ENCODE measurements around the gene SMAD3.
A peak's percentile ranks its signal among the peaks of the same experiment; 100 is the strongest.
"Not testable (repeated sequence)": the region's sequence is repeated elsewhere in the genome, so short reads cannot be mapped to it uniquely, and the experiment has no call there.

Gene SMAD3

DNA sequence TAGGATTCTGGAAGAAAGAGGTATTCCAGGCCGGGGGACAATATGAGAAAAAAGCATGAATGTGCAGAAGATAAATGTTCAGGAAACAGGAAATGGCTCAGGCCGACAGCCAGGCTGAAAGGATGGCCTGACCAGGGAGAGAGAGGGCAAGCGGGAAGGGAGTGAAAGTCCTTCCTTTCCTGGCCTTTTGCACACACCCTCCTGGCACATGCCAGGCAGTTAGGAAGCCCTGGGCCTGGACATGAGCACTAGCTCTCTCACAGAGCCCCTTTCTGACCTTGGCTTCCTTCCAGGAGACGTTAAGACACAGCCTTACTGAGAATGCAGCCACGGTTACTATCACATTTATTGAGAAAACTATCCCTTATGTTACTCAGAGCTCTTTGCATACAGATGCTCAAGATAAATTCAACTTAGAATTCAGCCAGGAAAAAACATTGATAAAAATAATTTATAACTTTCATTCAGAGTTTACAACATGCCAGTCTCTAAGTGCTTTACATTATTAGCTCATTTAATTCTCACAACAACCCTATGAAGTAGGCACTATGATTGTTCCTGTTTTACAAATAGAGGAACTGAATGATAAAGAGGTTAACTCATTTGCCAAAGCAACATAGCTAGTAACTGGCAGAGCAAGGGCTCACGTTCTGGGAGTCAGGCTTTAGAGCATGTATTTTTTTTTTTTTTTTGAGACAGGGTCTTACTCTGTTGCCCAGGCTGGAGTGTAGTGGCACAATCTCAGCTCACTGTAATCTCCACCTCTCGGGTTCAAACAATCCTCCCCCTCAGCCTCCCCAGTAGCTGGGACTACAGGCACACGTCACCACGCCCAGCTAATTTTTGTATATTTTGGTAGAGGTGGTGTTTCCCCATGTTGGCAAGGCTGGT is 39.4 kb upstream of the SMAD3 start:
- ChIA-PET POLR2A (ENCODE audit: low non-redundant PET) (no interaction called here), CTCF (interaction anchor here (0.7 to 0.8 kb wide), 2 partner anchors 22 to 175 kb away, joined by 4 to 5 read pairs; no protein-coding TSS in a partner anchor)
- no peak for DNase-seq (ENCODE audit: low spot score)
- H3K27ac ChIP-seq: peak overlapping the region; percentile 83
- TF ChIP-seq, protein P1, sequence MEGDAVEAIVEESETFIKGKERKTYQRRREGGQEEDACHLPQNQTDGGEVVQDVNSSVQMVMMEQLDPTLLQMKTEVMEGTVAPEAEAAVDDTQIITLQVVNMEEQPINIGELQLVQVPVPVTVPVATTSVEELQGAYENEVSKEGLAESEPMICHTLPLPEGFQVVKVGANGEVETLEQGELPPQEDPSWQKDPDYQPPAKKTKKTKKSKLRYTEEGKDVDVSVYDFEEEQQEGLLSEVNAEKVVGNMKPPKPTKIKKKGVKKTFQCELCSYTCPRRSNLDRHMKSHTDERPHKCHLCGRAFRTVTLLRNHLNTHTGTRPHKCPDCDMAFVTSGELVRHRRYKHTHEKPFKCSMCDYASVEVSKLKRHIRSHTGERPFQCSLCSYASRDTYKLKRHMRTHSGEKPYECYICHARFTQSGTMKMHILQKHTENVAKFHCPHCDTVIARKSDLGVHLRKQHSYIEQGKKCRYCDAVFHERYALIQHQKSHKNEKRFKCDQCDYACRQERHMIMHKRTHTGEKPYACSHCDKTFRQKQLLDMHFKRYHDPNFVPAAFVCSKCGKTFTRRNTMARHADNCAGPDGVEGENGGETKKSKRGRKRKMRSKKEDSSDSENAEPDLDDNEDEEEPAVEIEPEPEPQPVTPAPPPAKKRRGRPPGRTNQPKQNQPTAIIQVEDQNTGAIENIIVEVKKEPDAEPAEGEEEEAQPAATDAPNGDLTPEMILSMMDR (conservative IDR thresholded peaks at IDR 0.05; ENCODE audit: low read depth): no peak

DNA sequence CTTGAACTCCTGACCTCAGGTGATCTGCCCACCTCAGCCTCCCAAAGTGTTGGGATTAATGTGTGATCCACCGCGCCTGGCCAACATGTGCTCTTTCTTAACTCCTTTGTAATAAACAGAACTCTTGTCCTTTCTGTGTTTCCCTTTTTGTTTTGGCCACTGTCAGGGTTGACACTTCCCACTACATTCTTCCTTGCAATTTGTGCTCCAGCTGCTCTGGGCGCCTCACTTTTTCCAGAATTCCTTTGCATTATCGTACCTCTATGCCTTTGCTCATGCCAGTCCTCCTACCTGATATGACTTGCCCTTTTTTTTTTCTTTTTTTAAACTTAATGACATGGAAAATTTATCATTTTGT is 38.8 kb upstream of the SMAD3 start:
- POLR2A ChIA-PET (ENCODE audit: low non-redundant PET): no interaction called here
- CTCF ChIA-PET: interaction anchor here (0.7 kb wide), 1 partner anchor 23 kb away, joined by 5 read pairs; no protein-coding TSS in a partner anchor
- H3K27ac ChIP-seq: peak overlapping the region; percentile 83
- TF ChIP-seq, protein P1 (conservative IDR thresholded peaks at IDR 0.05; ENCODE audit: low read depth): no peak
- DNase-seq (ENCODE audit: low spot score): no peak

GRCh38 chr15:67028440-67028839 is 37.0 kb upstream of the SMAD3 start:
- H3K27ac ChIP-seq; POLR2A ChIA-PET (ENCODE audit: low non-redundant PET); DNase-seq (ENCODE audit: low spot score); CTCF ChIA-PET: not testable (repeated sequence)

DNA sequence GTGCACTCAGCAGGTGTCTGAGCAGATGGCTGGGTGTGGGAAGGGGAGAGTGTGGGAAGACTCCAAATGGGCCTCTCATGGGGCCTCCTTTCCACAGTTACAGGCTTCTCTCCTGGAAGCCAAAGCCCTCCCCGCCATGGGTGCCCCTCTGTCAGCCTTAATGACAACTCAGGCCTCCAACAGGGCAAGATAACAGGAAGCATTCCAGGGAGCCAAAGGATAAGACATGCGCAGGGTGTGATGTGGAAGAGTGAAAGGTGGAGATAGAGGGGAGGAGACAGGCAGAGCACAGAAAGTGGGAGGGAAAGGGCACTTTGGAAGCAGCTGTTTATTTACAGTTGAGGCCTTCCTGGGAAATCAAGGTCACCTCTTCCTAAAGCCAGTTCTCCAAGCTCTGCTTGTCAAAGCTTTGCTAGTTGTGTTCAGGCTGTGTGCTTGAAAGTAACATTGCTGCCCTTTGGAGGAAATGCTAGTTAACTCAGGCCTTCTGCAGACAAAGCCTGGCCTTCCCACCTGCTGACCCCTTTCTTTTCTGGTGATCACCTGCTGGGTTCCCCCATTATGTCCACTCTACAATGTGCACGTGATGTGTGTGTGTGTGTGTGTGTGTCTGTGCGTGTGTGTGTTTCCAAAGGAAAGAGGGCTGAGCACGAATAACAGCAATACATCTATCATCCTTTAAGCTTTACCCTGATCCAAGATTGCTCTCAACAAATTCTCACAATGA is 35.2 kb upstream of the SMAD3 start:
- TF ChIP-seq, protein P1 (conservative IDR thresholded peaks at IDR 0.05; ENCODE audit: low read depth): no peak
- no peak for DNase-seq (ENCODE audit: low spot score)
- CTCF ChIA-PET: no interaction called here
- H3K27ac ChIP-seq: no peak overlapping the region
- POLR2A ChIA-PET (ENCODE audit: low non-redundant PET): no interaction called here

GRCh38 chr15:67031331-67031730 is 34.1 kb upstream of the SMAD3 start:
- TF ChIP-seq, protein P1 (conservative IDR thresholded peaks at IDR 0.05; ENCODE audit: low read depth): no peak
- no peak overlapping the region for H3K27ac ChIP-seq
- no peak for DNase-seq (ENCODE audit: low spot score)
- POLR2A ChIA-PET (ENCODE audit: low non-redundant PET): no interaction called here
- CTCF ChIA-PET: no interaction called here

DNA sequence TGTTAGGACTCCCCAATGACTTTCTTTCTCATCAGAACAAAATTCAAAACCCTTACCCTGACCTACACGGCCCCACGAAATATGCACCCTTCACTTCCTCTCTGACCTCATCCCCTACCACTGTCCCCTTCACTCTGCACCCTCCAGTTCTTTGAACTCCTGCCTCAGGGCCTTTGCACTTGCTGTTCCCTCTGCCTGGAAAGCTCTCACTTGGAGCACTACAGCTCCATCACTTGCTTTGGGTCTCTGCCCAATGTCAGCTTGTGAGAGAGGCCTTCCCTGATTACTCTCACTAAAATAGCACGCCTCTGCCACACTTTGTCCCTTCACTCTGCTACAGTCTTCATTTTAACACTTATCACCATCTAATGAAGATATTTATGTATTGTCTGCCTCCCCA is 32.8 kb upstream of the SMAD3 start:
- no peak overlapping the region for H3K27ac ChIP-seq
- ChIA-PET CTCF (no interaction called here), POLR2A (ENCODE audit: low non-redundant PET) (no interaction called here)
- TF ChIP-seq, protein P1 (conservative IDR thresholded peaks at IDR 0.05; ENCODE audit: low read depth): no peak
- no peak for DNase-seq (ENCODE audit: low spot score)

DNA sequence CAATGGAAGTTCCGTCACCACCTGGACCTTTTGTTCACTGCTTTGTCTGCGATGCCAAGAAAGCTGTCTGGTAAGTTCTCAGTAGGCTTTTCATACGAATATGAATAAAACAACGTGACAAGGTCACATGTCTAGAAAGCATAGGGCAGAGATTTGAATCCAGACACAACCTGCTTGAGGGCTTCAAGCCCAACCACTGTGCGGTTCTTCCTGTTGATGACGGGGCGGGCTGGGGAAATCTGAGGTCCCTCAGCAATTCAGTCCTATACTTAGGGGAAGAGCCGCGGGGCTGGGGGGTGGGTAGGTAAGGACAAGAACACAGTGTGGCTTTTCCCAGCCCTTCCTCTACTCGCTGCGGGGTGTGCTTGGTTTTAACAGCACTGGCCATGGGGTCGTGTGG is 32.4 kb upstream of the SMAD3 start:
- ChIA-PET CTCF (no interaction called here), POLR2A (ENCODE audit: low non-redundant PET) (no interaction called here)
- no peak for DNase-seq (ENCODE audit: low spot score)
- no peak overlapping the region for H3K27ac ChIP-seq
- TF ChIP-seq, protein P1 (conservative IDR thresholded peaks at IDR 0.05; ENCODE audit: low read depth): no peak
